GM23248 (cell line): ENCODE results near the gene EML2. TPM values are rescaled to one million over a fixed set of nuclear protein-coding genes. Genes with fewer than 3 reads are reported as not detected.

Experiments used
- DNase-seq: peaks from one replicate; pipeline ENCODE4 v3.0.0-alpha.2; 2015
- H2AFZ ChIP-seq: fragments of 200-600 bp; sonication (generic); 2 replicates; pipeline ENCODE4 v1.6.1; 2016; ENCODE audit warnings: antibody characterized with exemption
- H3F3A ChIP-seq: fragments of 200-600 bp; sonication (generic); 2 replicates; pipeline ENCODE4 v1.6.1; 2016; ENCODE audit warnings: mild to moderate bottlenecking, antibody characterized with exemption, mixed run types; ENCODE audit not compliant: insufficient read depth
- H3K27ac ChIP-seq: fragments of 200-600 bp; sonication (generic); 2 replicates; pipeline ENCODE4 v1.5.1; 2016; ENCODE audit warnings: mild to moderate bottlenecking
- H3K27me3 ChIP-seq: fragments of 200-600 bp; sonication (generic); replicated peaks from 2 replicates; pipeline ENCODE4 v1.6.1; 2016; ENCODE audit warnings: mild to moderate bottlenecking; ENCODE audit not compliant: insufficient read depth
- H3K36me3 ChIP-seq: fragments of 200-600 bp; sonication (generic); 2 replicates; pipeline ENCODE4 v1.6.1; 2016; ENCODE audit warnings: low read depth, mild to moderate bottlenecking
- H3K4me1 ChIP-seq: fragments of 200-600 bp; sonication (generic); 2 replicates; pipeline ENCODE4 v1.6.1; 2016; ENCODE audit warnings: mild to moderate bottlenecking; ENCODE audit not compliant: insufficient read depth
- H3K4me2 ChIP-seq: fragments of 200-600 bp; sonication (generic); one replicate; pipeline ENCODE4 v1.6.1; 2016; ENCODE audit warnings: mild to moderate bottlenecking; ENCODE audit not compliant: unreplicated experiment
- H3K4me3 ChIP-seq: fragments of 200-600 bp; sonication (generic); 2 replicates; pipeline ENCODE4 v1.5.1; 2016; ENCODE audit warnings: mild to moderate bottlenecking
- H3K79me2 ChIP-seq: fragments of 200-600 bp; sonication (generic); 2 replicates; pipeline ENCODE4 v1.6.1; 2016; ENCODE audit warnings: mild to moderate bottlenecking; ENCODE audit not compliant: insufficient read depth
- H3K9ac ChIP-seq: fragments of 200-600 bp; sonication (generic); 2 replicates; pipeline ENCODE4 v1.6.1; 2016; ENCODE audit warnings: mild to moderate bottlenecking
- H3K9me2 ChIP-seq: fragments of 200-600 bp; sonication (generic); 2 replicates; pipeline ENCODE4 v1.6.1; 2016; ENCODE audit warnings: mixed run types, mild to moderate bottlenecking, moderate library complexity; ENCODE audit not compliant: insufficient read depth
- H3K9me3 ChIP-seq: fragments of 200-600 bp; sonication (generic); one replicate; pipeline ENCODE4 v1.6.1; 2017; ENCODE audit warnings: low read depth
- H4K20me1 ChIP-seq: fragments of 200-600 bp; sonication (generic); 2 replicates; pipeline ENCODE4 v1.6.0; 2016; ENCODE audit not compliant: insufficient read depth
- EZH2 ChIP-seq: fragments of 200-600 bp; sonication (generic); IDR thresholded peaks from 2 replicates; pipeline ENCODE4 v1.6.1; 2018; ENCODE audit warnings: antibody characterized with exemption, mild to moderate bottlenecking; ENCODE audit not compliant: insufficient read depth, poor library complexity, severe bottlenecking
- EZH2phosphoT487 ChIP-seq: fragments of 200-600 bp; sonication (generic); IDR thresholded peaks from 2 replicates; pipeline ENCODE4 v1.6.1; 2018; ENCODE audit warnings: antibody characterized with exemption, moderate library complexity, mild to moderate bottlenecking, low read depth; ENCODE audit not compliant: insufficient read depth
- WGBS, 2 experiments: methylation state at CpG; one replicate each; pipeline ENCODE4 v1.1.6; 2015 to 2017; ENCODE audit warnings: low lambda C conversion rate in 2 of 2, low coverage in 1 of 2; ENCODE audit errors: missing lambda C conversion rate in 2 of 2; 5-methylcytosine and 5-hydroxymethylcytosine counted together
- in situ Hi-C: fragments of 300-500 bp; cut with MboI; formaldehyde crosslinking; loops from 2 replicates; pipeline ENCODE4 v1.15.0; 2020
- polyA plus RNA-seq: library from polyadenylated mRNA; unstranded; fragments of >200 nt; fragmentation: Nextera tagmentation; extraction: Ambion mirVana; gene quantifications from 2 replicates; pipeline ENCODE4 v1.2.1, GENCODE V29; 2016
- total RNA-seq: library from RNA; depleted of rRNA; stranded (reverse); fragments of >200 nt; shearing (Covaris generic); gene quantifications from 2 replicates; pipeline ENCODE4 v1.2.3, GENCODE V29; 2014

The EML2 gene
- total and polyA plus RNA-seq, 2 experiments from 2014 or later = 6.6 to 27.5 TPM

DNA sequence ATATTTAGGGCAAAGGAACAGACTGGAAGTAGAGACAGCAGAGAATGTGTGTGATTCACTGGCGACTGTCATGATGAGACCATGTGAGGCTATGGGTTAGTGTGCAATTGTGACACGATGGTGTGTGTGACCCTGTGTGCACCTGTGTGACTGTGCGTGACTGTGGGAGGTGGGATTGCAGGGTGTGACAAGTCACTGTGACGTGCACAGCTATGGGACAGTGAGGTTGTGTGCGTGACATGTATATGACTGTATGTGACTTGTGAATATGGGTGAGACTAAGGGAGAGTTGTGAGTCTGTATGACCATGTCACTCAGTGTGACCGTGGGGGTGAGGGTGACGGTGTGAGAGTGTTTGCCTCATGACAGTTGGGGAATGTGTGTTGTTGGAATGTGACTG lies 25.4 kb upstream of the EML2 start:
- Histone ChIP-seq H3K79me2 (no peaks in the 10 kb centered on the region), H3K4me2 (no peak overlapping the region), H2AFZ (no peak overlapping the region), H3K36me3 (no peaks in the 10 kb centered on the region), H3K4me1 (peaks cover 9% of the 10 kb centered on the region), H3K9ac (no peak overlapping the region), H3K27ac (no peak overlapping the region), H3K27me3 (no peaks in the 10 kb centered on the region; the same call in 1 of the 2 replicates), H3K9me2 (no peaks in the 10 kb centered on the region), H4K20me1 (no peaks in the 10 kb centered on the region), H3K4me3 (no peak overlapping the region), H3F3A (no peaks in the 10 kb centered on the region), H3K9me3 (no peaks in the 10 kb centered on the region)
- in situ Hi-C loops = no loop called here
- no peak for DNase-seq
- TF ChIP-seq EZH2phosphoT487 (no peak), EZH2 (no peak)
- 22 to 24% methylated on average over 7 of the region's 7 CpGs for WGBS, 2 experiments

DNA sequence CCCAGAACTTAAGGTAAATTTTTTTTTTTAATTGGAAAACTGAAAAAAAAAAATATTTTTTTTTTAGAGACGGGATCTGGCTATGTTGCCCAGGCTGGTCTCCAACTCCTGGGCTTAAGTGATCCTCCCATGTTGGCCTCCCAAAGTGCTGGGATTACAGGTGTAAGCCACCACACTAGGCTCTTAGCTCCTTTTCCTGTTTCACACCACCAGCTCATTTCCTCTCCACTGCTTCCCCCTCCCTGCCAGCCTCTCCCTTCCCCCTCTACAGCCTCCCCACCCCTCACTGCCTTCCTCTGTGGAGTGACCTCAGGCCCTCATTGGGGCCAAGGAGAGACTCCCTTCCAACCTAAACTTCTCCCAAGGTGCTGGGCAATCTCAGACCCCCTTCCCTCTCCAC lies 24.6 kb upstream of the EML2 start:
- Histone ChIP-seq H4K20me1 (no peaks in the 10 kb centered on the region), H3K4me2 (no peak overlapping the region), H2AFZ (no peak overlapping the region), H3K27ac (no peak overlapping the region), H3F3A (no peaks in the 10 kb centered on the region), H3K9me3 (no peaks in the 10 kb centered on the region), H3K9ac (no peak overlapping the region), H3K9me2 (no peaks in the 10 kb centered on the region), H3K4me1 (peaks cover 4% of the 10 kb centered on the region), H3K27me3 (no peaks in the 10 kb centered on the region; the same call in 1 of the 2 replicates), H3K36me3 (no peaks in the 10 kb centered on the region), H3K79me2 (no peaks in the 10 kb centered on the region), H3K4me3 (no peak overlapping the region)
- 92 to 100% methylated on average over 1 of the region's 1 CpG for whole genome bisulfite sequencing, 2 experiments
- no peak for TF ChIP-seq EZH2phosphoT487
- TF ChIP-seq EZH2 = no peak
- in situ Hi-C loops = no loop called here
- no peak for DNase-seq

- Histone ChIP-seq H4K20me1 (no peaks in the 10 kb centered on the region), H3K4me2 (no peak overlapping the region), H3K9me3 (no peaks in the 10 kb centered on the region), H3K4me3 (no peak overlapping the region), H3K4me1 (no peaks in the 10 kb centered on the region), H3F3A (no peaks in the 10 kb centered on the region), H3K9ac (no peak overlapping the region), H2AFZ (no peak overlapping the region), H3K79me2 (no peaks in the 10 kb centered on the region), H3K27ac (no peak overlapping the region), H3K27me3 (no peaks in the 10 kb centered on the region; the same call in 1 of the 2 replicates), H3K9me2 (no peaks in the 10 kb centered on the region), H3K36me3 (no peaks in the 10 kb centered on the region)
- TF ChIP-seq EZH2 (no peak), EZH2phosphoT487 (no peak)
- WGBS, 2 experiments = 10 to 25% methylated on average over 7 to 8 of the region's 8 CpGs
- no peak for DNase-seq
- in situ Hi-C loops = no loop called here
Observed at GRCh38 chr19:45660636-45661035, 21.4 kb upstream of the EML2 start.

DNA sequence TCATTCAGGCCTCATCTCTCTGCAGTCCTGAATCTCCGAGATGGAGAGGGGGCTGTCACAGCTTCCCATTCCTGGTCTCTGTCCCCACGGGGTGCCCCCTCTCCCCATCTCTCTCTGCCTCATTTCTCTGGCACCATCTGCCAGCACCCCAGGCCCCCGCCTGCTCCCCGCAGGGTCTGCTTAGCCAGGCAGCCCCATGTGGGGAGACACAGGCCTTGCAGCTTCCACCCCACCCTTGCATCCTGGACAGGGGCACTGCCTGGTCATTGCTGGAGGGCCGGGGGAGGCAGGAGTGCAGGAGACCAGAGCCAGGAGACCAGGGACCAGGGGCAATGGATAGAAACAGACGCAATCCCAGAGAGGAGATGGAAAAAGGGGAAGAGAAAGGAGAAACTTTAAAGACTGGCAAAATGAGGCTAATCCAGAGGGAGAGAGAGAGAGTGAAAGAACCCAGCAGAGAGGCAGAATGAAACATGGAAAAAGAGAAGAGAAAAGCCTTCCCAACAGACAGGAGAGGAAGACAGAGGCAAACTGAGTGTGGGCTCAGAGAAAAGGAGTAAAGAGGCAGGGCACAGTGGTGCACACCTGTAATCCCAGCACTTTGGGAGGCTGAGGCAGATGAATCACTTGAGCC lies 20.0 kb upstream of the EML2 start:
- TF ChIP-seq EZH2phosphoT487 (no peak), EZH2 (no peak)
- H2AFZ ChIP-seq = no peak overlapping the region
- no peaks in the 10 kb centered on the region for H3K9me3 ChIP-seq
- no peaks in the 10 kb centered on the region for H3K4me1 ChIP-seq
- no peak for DNase-seq
- WGBS, 2 experiments = 52 to 58% methylated on average over 4 to 6 of the region's 6 CpGs
- H3K27ac ChIP-seq = no peak overlapping the region
- no peaks in the 10 kb centered on the region for H3K36me3 ChIP-seq
- no peaks in the 10 kb centered on the region for H3K9me2 ChIP-seq
- in situ Hi-C loops = no loop called here
- H3K27me3 ChIP-seq = no peaks in the 10 kb centered on the region; the same call in 1 of the 2 replicates
- no peaks in the 10 kb centered on the region for H3F3A ChIP-seq
- H4K20me1 ChIP-seq = no peaks in the 10 kb centered on the region
- no peak overlapping the region for H3K9ac ChIP-seq
- H3K79me2 ChIP-seq = no peaks in the 10 kb centered on the region
- no peak overlapping the region for H3K4me2 ChIP-seq
- no peak overlapping the region for H3K4me3 ChIP-seq
